ENCODE measurements around the gene FAM114A2.

- no peak for TF ChIP-seq CTCF (IDR thresholded peaks at IDR 0.05)
- no peak for TF ChIP-seq EP300 (IDR thresholded peaks at IDR 0.05)
- no peak for TF ChIP-seq POLR2AphosphoS5 (IDR thresholded peaks at IDR 0.05)
- TF ChIP-seq POLR2A (IDR thresholded peaks at IDR 0.05; ENCODE audit: low read depth): no peak
These were observed 97.4 kb downstream of the FAM114A2 start for GRCh38 chr5:153941265-153941664.

Data from esophagus muscularis mucosa (tissue), 4 donors.